Adrenal gland (tissue), 5 donors: ENCODE results near the gene ZNF335.

Experiments
- POLR2A ChIP-seq, 2 donors: fragments of 450-650 bp; IDR thresholded peaks; one replicate each; pipeline ENCODE4 v1.6.1; 2017; ENCODE audit warnings: antibody characterized with exemption in 2 of 2, mild to moderate bottlenecking in 2 of 2, moderate library complexity in 1 of 2
- TF ChIP-seq, protein P1 (sequence below), 6 experiments: fragments of 450-650 bp in 4 of 6; fragments of 200-600 bp in 2 of 6; sonication (generic) in 1 of 6; IDR thresholded peaks; 1 replicate in 5 of 6; 2 replicates in 1 of 6; pipeline versions ENCODE4 v1.5.1 to v1.8.0; 2016 to 2021; ENCODE audit warnings: antibody characterized with exemption in 6 of 6, mild to moderate bottlenecking in 2 of 6, moderate library complexity in 1 of 6
- donor health status: DM: no; HTN: no; CAD: no.

DNA sequence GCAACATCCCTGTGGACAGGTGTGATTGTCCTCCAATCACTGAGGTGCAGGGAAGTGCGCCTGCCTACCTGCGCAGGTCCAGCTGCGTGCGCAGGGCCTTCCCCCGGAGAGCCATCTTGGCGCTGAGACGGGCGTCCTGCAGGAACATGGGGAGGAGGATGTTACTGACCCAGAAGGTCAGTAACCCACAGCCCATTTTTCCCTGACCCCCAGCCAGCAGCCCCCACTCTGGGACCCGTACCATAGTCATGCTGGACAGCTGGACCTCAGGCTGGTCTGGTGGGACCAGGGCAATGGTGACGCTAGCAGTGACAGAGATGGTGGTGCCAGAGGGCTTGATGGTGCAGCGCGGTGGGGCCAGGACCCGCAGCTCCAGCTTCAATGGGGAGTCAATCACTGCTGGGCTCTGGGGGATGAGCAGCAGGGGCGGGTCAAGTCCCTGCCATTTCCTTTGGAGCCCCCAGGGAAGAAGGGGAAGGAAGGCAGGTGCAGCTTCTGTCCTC is 69.8 kb downstream of the ZNF335 start:
- peak in 1 of 2 donors; percentile 11 for TF ChIP-seq POLR2A (IDR thresholded peaks at IDR 0.05)
- TF ChIP-seq, protein P1, sequence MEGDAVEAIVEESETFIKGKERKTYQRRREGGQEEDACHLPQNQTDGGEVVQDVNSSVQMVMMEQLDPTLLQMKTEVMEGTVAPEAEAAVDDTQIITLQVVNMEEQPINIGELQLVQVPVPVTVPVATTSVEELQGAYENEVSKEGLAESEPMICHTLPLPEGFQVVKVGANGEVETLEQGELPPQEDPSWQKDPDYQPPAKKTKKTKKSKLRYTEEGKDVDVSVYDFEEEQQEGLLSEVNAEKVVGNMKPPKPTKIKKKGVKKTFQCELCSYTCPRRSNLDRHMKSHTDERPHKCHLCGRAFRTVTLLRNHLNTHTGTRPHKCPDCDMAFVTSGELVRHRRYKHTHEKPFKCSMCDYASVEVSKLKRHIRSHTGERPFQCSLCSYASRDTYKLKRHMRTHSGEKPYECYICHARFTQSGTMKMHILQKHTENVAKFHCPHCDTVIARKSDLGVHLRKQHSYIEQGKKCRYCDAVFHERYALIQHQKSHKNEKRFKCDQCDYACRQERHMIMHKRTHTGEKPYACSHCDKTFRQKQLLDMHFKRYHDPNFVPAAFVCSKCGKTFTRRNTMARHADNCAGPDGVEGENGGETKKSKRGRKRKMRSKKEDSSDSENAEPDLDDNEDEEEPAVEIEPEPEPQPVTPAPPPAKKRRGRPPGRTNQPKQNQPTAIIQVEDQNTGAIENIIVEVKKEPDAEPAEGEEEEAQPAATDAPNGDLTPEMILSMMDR (IDR thresholded peaks at IDR 0.05), result no peak
